Suppressor macrophage (primary cell): ENCODE results near the gene ACY1.

Source experiments
- DNase-seq, 4 experiments: peaks; one replicate each; pipeline ENCODE4 v3.0.0-alpha.2; 2020 to 2022

The ACY1 gene

GRCh38 chr3:51945926-51946705 is 37.2 kb upstream of the ACY1 start:
- DNase-seq = no peak

- no peak for DNase-seq
Measured at GRCh38 chr3:51946796-51947195, 36.5 kb upstream of the ACY1 start.

- no peak for DNase-seq
Measured at GRCh38 chr3:51947215-51947900, 36.0 kb upstream of the ACY1 start.

- DNase-seq = no peak
Measured at GRCh38 chr3:51948016-51948580, 35.2 kb upstream of the ACY1 start.

GRCh38 chr3:51949121-51949520 is 34.2 kb upstream of the ACY1 start:
- DNase-seq = no peak

- DNase-seq = no peak
Measured at GRCh38 chr3:51950899-51951298, 32.4 kb upstream of the ACY1 start.

- peak; percentile 61 to 78 (median 71) for DNase-seq
Measured at GRCh38 chr3:51953445-51953844, 29.9 kb upstream of the ACY1 start.

- DNase-seq = peak; percentile 35 to 70 (median 58)
Measured at GRCh38 chr3:51954105-51954504, 29.2 kb upstream of the ACY1 start.

GRCh38 chr3:51954713-51955112 is 28.6 kb upstream of the ACY1 start:
- no peak for DNase-seq

- no peak for DNase-seq
Measured at GRCh38 chr3:51955175-51955892, 28.0 kb upstream of the ACY1 start, which contains the start of gene GPR62. GPR62 (plus strand) TSS chr3:51955381; CDS start chr3:51955653, 272 bp downstream.

- DNase-seq = peak; percentile 39 to 73 (median 54)
Measured at GRCh38 chr3:51955893-51956770, 27.2 kb upstream of the ACY1 start.

GRCh38 chr3:51957520-51958205 is 25.7 kb upstream of the ACY1 start:
- no peak for DNase-seq

GRCh38 chr3:51958603-51959521 is 24.5 kb upstream of the ACY1 start:
- no peak for DNase-seq

- no peak for DNase-seq
Measured at GRCh38 chr3:51959651-51960050, 23.7 kb upstream of the ACY1 start.

GRCh38 chr3:51960386-51960785 is 22.9 kb upstream of the ACY1 start:
- DNase-seq = no peak

GRCh38 chr3:51961011-51961410 is 22.3 kb upstream of the ACY1 start:
- DNase-seq = no peak

GRCh38 chr3:51961602-51962569 is 21.4 kb upstream of the ACY1 start:
- DNase-seq = no peak

GRCh38 chr3:51962854-51963530 is 20.3 kb upstream of the ACY1 start:
- DNase-seq = no peak
